ENCODE results near the gene GSTO2.

- TF ChIP-seq CTCF (IDR thresholded peaks at IDR 0.05; ENCODE audit: poor library complexity) (no peak), EZH2phosphoT487 (IDR thresholded peaks at IDR 0.05; ENCODE audit: low read depth, severe bottlenecking, unreplicated experiment) (no peak)
Observed at GRCh38 chr10:104321725-104322415, 52.9 kb downstream of the GSTO2 start.

Data from hepatocyte (in vitro differentiated cells).